HAP-1 (cell line): ENCODE measurements around the gene PDGFC.

Experiments used
- DNase-seq, 2 experiments: peaks; one replicate each; pipeline ENCODE4 v3.0.0-alpha.2; 2016 to 2020; ENCODE audit warnings: low spot score in 2 of 2
- H3K27me3 ChIP-seq: fragments of 250-450 bp; sonication (Bioruptor Pico); 2 replicates; pipeline ENCODE4 v1.5.1; 2020; ENCODE audit warnings: low read depth, mild to moderate bottlenecking, moderate library complexity
- H3K36me3 ChIP-seq: fragments of 250-450 bp; sonication (Bioruptor Pico); replicated peaks from 2 replicates; pipeline ENCODE4 v1.5.1; 2020; ENCODE audit warnings: mild to moderate bottlenecking
- H3K4me1 ChIP-seq: fragments of 250-450 bp; sonication (Bioruptor Pico); 2 replicates; pipeline ENCODE4 v1.5.1; 2020; ENCODE audit warnings: mild to moderate bottlenecking
- H3K4me3 ChIP-seq: fragments of 250-450 bp; sonication (Bioruptor Pico); 2 replicates; pipeline ENCODE4 v1.5.1; 2020; ENCODE audit warnings: mild to moderate bottlenecking, moderate library complexity
- H3K9me3 ChIP-seq: fragments of 250-450 bp; sonication (Bioruptor Pico); 2 replicates; pipeline ENCODE4 v1.5.1; 2020; ENCODE audit warnings: mild to moderate bottlenecking, moderate library complexity
- in situ Hi-C: fragments of 300-500 bp; cut with MboI; formaldehyde crosslinking; loops from 3 replicates; pipeline ENCODE4 v1.14.3; 2020; ENCODE audit warnings: low sequenced_read_pairs, inconsistent platforms, mixed read lengths

Gene PDGFC

GRCh38 chr4:156953951-156954350, 17.6 kb downstream of the PDGFC start:
- Histone ChIP-seq H3K36me3 (no peaks in the 10 kb centered on the region), H3K27me3 (no peaks in the 10 kb centered on the region), H3K4me3 (no peak overlapping the region), H3K4me1 (peaks cover 54% of the 10 kb centered on the region), H3K9me3 (no peaks in the 10 kb centered on the region)
- peak in 1 of 2 experiments; percentile 52 for DNase-seq
- in situ Hi-C loops: loop anchor here (25.0 kb wide), 1 partner anchor 267 kb away; no protein-coding TSS in a partner anchor

- Histone ChIP-seq H3K27me3 (no peaks in the 10 kb centered on the region), H3K4me3 (no peak overlapping the region), H3K36me3 (no peaks in the 10 kb centered on the region), H3K4me1 (peaks cover 57% of the 10 kb centered on the region), H3K9me3 (no peaks in the 10 kb centered on the region)
- DNase-seq: peak in 1 of 2 experiments; percentile 32
- in situ Hi-C loops: loop anchor here (25.0 kb wide), 1 partner anchor 266 kb away; no protein-coding TSS in a partner anchor
Measured at GRCh38 chr4:156953001-156953400, 18.6 kb downstream of the PDGFC start.

GRCh38 chr4:156952078-156952759, 19.4 kb downstream of the PDGFC start:
- no peaks in the 10 kb centered on the region for H3K36me3 ChIP-seq
- H3K4me3 ChIP-seq: no peak overlapping the region
- in situ Hi-C loops: loop anchor here (25.0 kb wide), 1 partner anchor 265 kb away; no protein-coding TSS in a partner anchor
- no peak for DNase-seq
- no peaks in the 10 kb centered on the region for H3K9me3 ChIP-seq
- peaks cover 57% of the 10 kb centered on the region for H3K4me1 ChIP-seq
- no peaks in the 10 kb centered on the region for H3K27me3 ChIP-seq

- Histone ChIP-seq H3K36me3 (no peaks in the 10 kb centered on the region), H3K4me1 (peaks cover 57% of the 10 kb centered on the region), H3K9me3 (no peaks in the 10 kb centered on the region), H3K27me3 (no peaks in the 10 kb centered on the region), H3K4me3 (no peak overlapping the region)
- in situ Hi-C loops: loop anchor here (25.0 kb wide), 1 partner anchor 264 kb away; no protein-coding TSS in a partner anchor
- no peak for DNase-seq
Measured at GRCh38 chr4:156950948-156951347, 20.7 kb downstream of the PDGFC start.

GRCh38 chr4:156950090-156950489, 21.5 kb downstream of the PDGFC start:
- Histone ChIP-seq H3K27me3 (no peaks in the 10 kb centered on the region), H3K9me3 (no peaks in the 10 kb centered on the region), H3K4me1 (peaks cover 63% of the 10 kb centered on the region), H3K36me3 (no peaks in the 10 kb centered on the region), H3K4me3 (no peak overlapping the region)
- in situ Hi-C loops: loop anchor here (25.0 kb wide), 1 partner anchor 263 kb away; no protein-coding TSS in a partner anchor
- no peak for DNase-seq

- no peaks in the 10 kb centered on the region for H3K27me3 ChIP-seq
- peaks cover 60% of the 10 kb centered on the region for H3K4me1 ChIP-seq
- no peaks in the 10 kb centered on the region for H3K9me3 ChIP-seq
- in situ Hi-C loops: no loop called here
- no peak overlapping the region for H3K4me3 ChIP-seq
- H3K36me3 ChIP-seq: no peaks in the 10 kb centered on the region
- DNase-seq: peak in 1 of 2 experiments; percentile 57
Measured at GRCh38 chr4:156949373-156949814, 22.2 kb downstream of the PDGFC start.

GRCh38 chr4:156948738-156949137, 22.9 kb downstream of the PDGFC start:
- Histone ChIP-seq H3K9me3 (no peaks in the 10 kb centered on the region), H3K4me1 (peaks cover 59% of the 10 kb centered on the region), H3K27me3 (no peaks in the 10 kb centered on the region), H3K36me3 (no peaks in the 10 kb centered on the region), H3K4me3 (no peak overlapping the region)
- in situ Hi-C loops: no loop called here
- DNase-seq: no peak

GRCh38 chr4:156948133-156948532, 23.5 kb downstream of the PDGFC start:
- H3K9me3 ChIP-seq: no peaks in the 10 kb centered on the region
- no peak overlapping the region for H3K4me3 ChIP-seq
- in situ Hi-C loops: no loop called here
- H3K4me1 ChIP-seq: peaks cover 59% of the 10 kb centered on the region
- DNase-seq: no peak
- H3K27me3 ChIP-seq: no peaks in the 10 kb centered on the region
- H3K36me3 ChIP-seq: no peaks in the 10 kb centered on the region

GRCh38 chr4:156946516-156947424, 24.8 kb downstream of the PDGFC start:
- H3K36me3 ChIP-seq: no peaks in the 10 kb centered on the region
- H3K4me1 ChIP-seq: peaks cover 56% of the 10 kb centered on the region
- H3K4me3 ChIP-seq: no peak overlapping the region
- in situ Hi-C loops: no loop called here
- DNase-seq: no peak
- H3K9me3 ChIP-seq: no peaks in the 10 kb centered on the region
- no peaks in the 10 kb centered on the region for H3K27me3 ChIP-seq

- no peak for DNase-seq
- Histone ChIP-seq H3K4me1 (peaks cover 49% of the 10 kb centered on the region), H3K36me3 (no peaks in the 10 kb centered on the region), H3K27me3 (no peaks in the 10 kb centered on the region), H3K9me3 (no peaks in the 10 kb centered on the region), H3K4me3 (no peak overlapping the region)
- in situ Hi-C loops: no loop called here
Measured at GRCh38 chr4:156945532-156945931, 26.1 kb downstream of the PDGFC start.

GRCh38 chr4:156942991-156943390, 28.6 kb downstream of the PDGFC start:
- H3K9me3 ChIP-seq: no peaks in the 10 kb centered on the region
- in situ Hi-C loops: no loop called here
- peaks cover 30% of the 10 kb centered on the region for H3K4me1 ChIP-seq
- H3K27me3 ChIP-seq: no peaks in the 10 kb centered on the region
- no peaks in the 10 kb centered on the region for H3K36me3 ChIP-seq
- no peak overlapping the region for H3K4me3 ChIP-seq
- no peak for DNase-seq

GRCh38 chr4:156941940-156942548, 29.6 kb downstream of the PDGFC start:
- in situ Hi-C loops: no loop called here
- H3K4me3 ChIP-seq: no peak overlapping the region

GRCh38 chr4:156939801-156940200, 31.8 kb downstream of the PDGFC start:
- no peak for DNase-seq
- Histone ChIP-seq H3K27me3 (no peaks in the 10 kb centered on the region), H3K4me1 (peaks cover 24% of the 10 kb centered on the region), H3K9me3 (no peaks in the 10 kb centered on the region), H3K36me3 (no peaks in the 10 kb centered on the region; the same call in 1 of the 2 replicates), H3K4me3 (no peak overlapping the region)
- in situ Hi-C loops: no loop called here

More at GRCh38 chr4:156941940-156942548, 29.6 kb downstream of the PDGFC start:
- H3K9me3 ChIP-seq: no peaks in the 10 kb centered on the region
- H3K36me3 ChIP-seq: no peaks in the 10 kb centered on the region
- DNase-seq: peak; percentile 78 to 83
- H3K27me3 ChIP-seq: no peaks in the 10 kb centered on the region
- H3K4me1 ChIP-seq: peaks cover 30% of the 10 kb centered on the region
